Chondrocyte (in vitro differentiated cells): ENCODE measurements around the gene MED13. TPM values are rescaled to one million over a fixed set of nuclear protein-coding genes. Genes with fewer than 3 reads are reported as not detected.

Experiments
- DNase-seq: peaks from one replicate; pipeline ENCODE4 v3.0.0; 2021; ENCODE audit warnings: mixed read lengths, low spot score
- H3K27ac Mint-ChIP-seq: one replicate; pipeline ENCODE4 v1.8.0; 2021; ENCODE audit warnings: mild to moderate bottlenecking, moderate library complexity, mixed read lengths; ENCODE audit not compliant: unreplicated experiment
- H3K27me3 Mint-ChIP-seq: 2 replicates; pipeline ENCODE4 v1.8.0; 2021; ENCODE audit warnings: low read depth, mixed read lengths
- H3K36me3 Mint-ChIP-seq: 2 replicates; pipeline ENCODE4 v1.8.0; 2021; ENCODE audit warnings: low read depth, mixed read lengths
- H3K4me1 Mint-ChIP-seq: 2 replicates; pipeline ENCODE4 v1.8.0; 2021; ENCODE audit warnings: low read depth, mild to moderate bottlenecking, mixed read lengths
- H3K4me3 Mint-ChIP-seq: one replicate; pipeline ENCODE4 v1.8.0; 2021; ENCODE audit warnings: mild to moderate bottlenecking, moderate library complexity, mixed read lengths; ENCODE audit not compliant: unreplicated experiment
- H3K9me3 Mint-ChIP-seq: 2 replicates; pipeline ENCODE4 v1.8.0; 2021; ENCODE audit warnings: low read depth, mixed read lengths
- CTCF ChIP-seq: fragments of 200-600 bp; sonication (generic); IDR thresholded peaks from 2 replicates; pipeline ENCODE4 v1.5.0; 2021; ENCODE audit warnings: antibody characterized with exemption, mild to moderate bottlenecking, moderate library complexity
- total RNA-seq: library from RNA; stranded (reverse); gene quantifications from 3 replicates; pipeline ENCODE4 v1.2.1, GENCODE V29; 2021

Gene MED13
- total RNA-seq, 1 donor from 2014 or later: 53.0 TPM

- peak overlapping the region; percentile 91 for H3K4me3 Mint-ChIP-seq
- TF ChIP-seq CTCF: no peak
- H3K36me3 Mint-ChIP-seq: peaks cover 3% of the 10 kb centered on the region
- H3K9me3 Mint-ChIP-seq: no peaks in the 10 kb centered on the region
- peaks cover 38% of the 10 kb centered on the region for H3K4me1 Mint-ChIP-seq
- no peaks in the 10 kb centered on the region for H3K27me3 Mint-ChIP-seq
- peak overlapping the region; percentile 94 for H3K27ac Mint-ChIP-seq
- DNase-seq: no peak
Observed at GRCh38 chr17:62064029-62064790, 868 bp downstream of the MED13 start.

GRCh38 chr17:62062944-62063343 lies 2.1 kb downstream of the MED13 start:
- H3K27ac Mint-ChIP-seq: peak overlapping the region; percentile 94
- DNase-seq: no peak
- H3K9me3 Mint-ChIP-seq: no peaks in the 10 kb centered on the region
- H3K4me1 Mint-ChIP-seq: peaks cover 50% of the 10 kb centered on the region
- TF ChIP-seq CTCF: no peak
- peak overlapping the region; percentile 91 for H3K4me3 Mint-ChIP-seq
- H3K36me3 Mint-ChIP-seq: peaks cover 4% of the 10 kb centered on the region
- no peaks in the 10 kb centered on the region for H3K27me3 Mint-ChIP-seq

- Mint-ChIP-seq H3K9me3 (no peaks in the 10 kb centered on the region), H3K27me3 (no peaks in the 10 kb centered on the region), H3K36me3 (peaks cover 4% of the 10 kb centered on the region), H3K4me1 (peaks cover 56% of the 10 kb centered on the region), H3K4me3 (peak overlapping the region; percentile 91), H3K27ac (peak overlapping the region; percentile 94)
- TF ChIP-seq CTCF: no peak
- DNase-seq: no peak
Observed at GRCh38 chr17:62062302-62062701, 2.8 kb downstream of the MED13 start.

- no peak for DNase-seq
- Mint-ChIP-seq H3K4me3 (no peak overlapping the region), H3K27me3 (no peaks in the 10 kb centered on the region), H3K4me1 (peaks cover 69% of the 10 kb centered on the region), H3K36me3 (peaks cover 4% of the 10 kb centered on the region), H3K27ac (peak overlapping the region; percentile 83), H3K9me3 (no peaks in the 10 kb centered on the region)
- TF ChIP-seq CTCF: no peak
Observed at GRCh38 chr17:62059414-62059813, 5.7 kb downstream of the MED13 start.

- Mint-ChIP-seq H3K27me3 (no peaks in the 10 kb centered on the region), H3K36me3 (peaks cover 4% of the 10 kb centered on the region), H3K9me3 (no peaks in the 10 kb centered on the region), H3K27ac (peak overlapping the region; percentile 82), H3K4me3 (no peak overlapping the region), H3K4me1 (peaks cover 67% of the 10 kb centered on the region)
- TF ChIP-seq CTCF: no peak
- no peak for DNase-seq
Observed at GRCh38 chr17:62058611-62059010, 6.5 kb downstream of the MED13 start.
